Panc1 (cell line): Measurements from ENCODE around the gene ATP6V1E1. TPM values are rescaled to one million over a fixed set of nuclear protein-coding genes. Genes with fewer than 3 reads are reported as not detected.

ENCODE experiments used
- ATAC-seq: fragments of 200-7000 bp; cut with Tn5 transposase; 2 replicates; pipeline ENCODE4 v1.9.1; 2020; ENCODE audit warnings: mild to moderate bottlenecking, moderate library complexity
- BruUV-seq: library from RNA; stranded (reverse); fragments of 400-500 nt; replicated peaks from 2 replicates; lab custom pipeline; 2021; lab: Mats Ljungman, UMichigan
- CTCF ChIA-PET: fragments of 300-600 bp; sonication (Branson Sonifier 250); formaldehyde crosslinking; loops from one replicate; lab custom pipeline; 2022; ENCODE audit warnings: antibody characterized with exemption; lab: Charles Lee
- POLR2A ChIA-PET: fragments of 300-600 bp; sonication (Branson Sonifier 250); formaldehyde crosslinking; loops from one replicate; lab custom pipeline; 2022; ENCODE audit warnings: antibody characterized with exemption; lab: Charles Lee
- DNase-seq: peaks from one replicate; pipeline ENCODE4 v3.0.0-alpha.2; 2010; ENCODE audit warnings: low read depth, low spot score
- H3K27ac ChIP-seq: 2 replicates; pipeline ENCODE4 v1.5.1; 2011; ENCODE audit warnings: mild to moderate bottlenecking, low read length, inconsistent platforms
- H3K27me3 ChIP-seq: fragments of 200-500 bp; sonication (Bioruptor generic); 2 replicates; pipeline ENCODE4 v1.6.0; 2014; ENCODE audit warnings: low read length, inconsistent platforms; ENCODE audit not compliant: control insufficient read depth, insufficient read depth
- H3K36me3 ChIP-seq: fragments of 200-500 bp; sonication (Bioruptor generic); 2 replicates; pipeline ENCODE4 v1.5.1; 2014; ENCODE audit warnings: inconsistent platforms, mild to moderate bottlenecking, low read length, moderate library complexity; ENCODE audit not compliant: control insufficient read depth, insufficient read depth
- H3K4me1 ChIP-seq: 2 replicates; pipeline ENCODE4 v1.5.1; 2011; ENCODE audit warnings: inconsistent platforms, mild to moderate bottlenecking, low read length, moderate library complexity; ENCODE audit not compliant: control insufficient read depth, insufficient read depth
- H3K4me3 ChIP-seq, 2 experiments: 2 replicates each; pipeline ENCODE4 v1.5.1; 2011 to 2012; ENCODE audit warnings: low read depth in 2 of 2, low read length in 2 of 2, mild to moderate bottlenecking in 2 of 2, inconsistent platforms in 1 of 2, moderate library complexity in 1 of 2
- H3K9me3 ChIP-seq: fragments of 200-500 bp; sonication (Bioruptor generic); 2 replicates; pipeline ENCODE4 v1.5.1; 2014; ENCODE audit warnings: low read depth, mild to moderate bottlenecking, inconsistent platforms, low read length, moderate library complexity; ENCODE audit not compliant: control insufficient read depth, insufficient read depth
- CTCF ChIP-seq: fragments of 450-650 bp; IDR thresholded peaks from 2 replicates; pipeline ENCODE4 v1.5.1; 2017; ENCODE audit warnings: mild to moderate bottlenecking
- POLR2AphosphoS5 ChIP-seq: IDR thresholded peaks from 2 replicates; pipeline ENCODE4 v1.6.1; 2012; ENCODE audit warnings: mild to moderate bottlenecking, low read depth, low read length, moderate library complexity
- REST ChIP-seq, 2 experiments: IDR thresholded peaks; 2 replicates each; pipeline ENCODE4 v1.6.1; 2011 to 2012; ENCODE audit warnings: low read depth in 2 of 2, control low read depth in 1 of 2, low read length in 1 of 2, mild to moderate bottlenecking in 1 of 2, moderate library complexity in 1 of 2; ENCODE audit not compliant: insufficient read depth in 1 of 2
- SIN3A ChIP-seq: IDR thresholded peaks from 2 replicates; pipeline ENCODE4 v1.6.1; 2012; ENCODE audit warnings: low read depth, mild to moderate bottlenecking, low read length, moderate library complexity, borderline replicate concordance; ENCODE audit not compliant: insufficient read depth
- TCF7L2 ChIP-seq: IDR thresholded peaks from 2 replicates; pipeline ENCODE4 v1.6.1; 2011; ENCODE audit warnings: mild to moderate bottlenecking, low read depth, low read length, inconsistent platforms
- in situ Hi-C: cut with HindIII; loops from 2 replicates; pipeline ENCODE4 v1.10.0; 2016; ENCODE audit warnings: low sequenced_read_pairs, low pct_unique_long_range_greater_than_20kb
- intact Hi-C: fragments of 100-400 bp; cut with micrococcal nuclease; formaldehyde crosslinking; loops from one replicate; pipeline ENCODE4 v1.10.0; 2022; ENCODE audit not compliant: unreplicated experiment
- total RNA-seq: library from RNA; stranded (reverse); gene quantifications from one replicate; pipeline ENCODE4 v1.2.1, GENCODE V29; 2021; ENCODE audit not compliant: unreplicated experiment

Gene ATP6V1E1
- total RNA-seq, 1 experiment from 2014 or later, result 136 TPM

- no peaks in the 10 kb centered on the region for H3K4me1 ChIP-seq
- CTCF ChIA-PET, result no interaction called here
- TF ChIP-seq SIN3A, result no peak
- TF ChIP-seq CTCF, result no peak
- TF ChIP-seq TCF7L2, result no peak
- TF ChIP-seq POLR2AphosphoS5, result no peak
- TF ChIP-seq REST (IDR thresholded peaks at IDR 0.05; ENCODE audit: insufficient read depth in 1 of 2, low read depth in 2 of 2, low read length in 1 of 2), result no peak
- POLR2A ChIA-PET, result interaction anchor here (0.6 kb wide), 1 partner anchor 97 kb away, joined by 3 read pairs; no protein-coding TSS in a partner anchor
- H3K9me3 ChIP-seq, result no peaks in the 10 kb centered on the region
- DNase-seq (no peak), ATAC-seq (no peak)
- in situ Hi-C loops (no loop called here), intact Hi-C loops (no loop called here)
- peaks cover 3% of the 10 kb centered on the region; the same call in 1 of the 2 replicates for H3K36me3 ChIP-seq
- no TSS peak for BruUV-seq
- H3K27me3 ChIP-seq, result no peaks in the 10 kb centered on the region
- H3K27ac ChIP-seq, result no peak overlapping the region
- no peak overlapping the region for H3K4me3 ChIP-seq
Observed at GRCh38 chr22:17664414-17665055, 36.0 kb upstream of the ATP6V1E1 start.

GRCh38 chr22:17656870-17657395 lies 28.4 kb upstream of the ATP6V1E1 start:
- Histone ChIP-seq H3K9me3 (no peaks in the 10 kb centered on the region), H3K27me3 (no peaks in the 10 kb centered on the region), H3K4me1 (no peaks in the 10 kb centered on the region), H3K4me3 (no peak overlapping the region), H3K36me3 (peaks cover 2% of the 10 kb centered on the region; the same call in 1 of the 2 replicates), H3K27ac (no peak overlapping the region)
- ATAC-seq, result no peak
- ChIA-PET POLR2A (no interaction called here), CTCF (no interaction called here)
- TSS peak; percentile 58 for BruUV-seq
- DNase-seq, result no peak
- no peak for TF ChIP-seq SIN3A
- no peak for TF ChIP-seq CTCF
- TF ChIP-seq POLR2AphosphoS5, result no peak
- TF ChIP-seq TCF7L2, result no peak
- no peak for TF ChIP-seq REST (IDR thresholded peaks at IDR 0.05; ENCODE audit: insufficient read depth in 1 of 2, low read depth in 2 of 2, low read length in 1 of 2)
- in situ Hi-C loops (no loop called here), intact Hi-C loops (no loop called here)
